ENCODE results near the gene HSD17B4.
"Not testable (repeated sequence)": the region's sequence is repeated elsewhere in the genome, so short reads cannot be mapped to it uniquely, and the experiment has no call there.

HSD17B4 gene, protein sequence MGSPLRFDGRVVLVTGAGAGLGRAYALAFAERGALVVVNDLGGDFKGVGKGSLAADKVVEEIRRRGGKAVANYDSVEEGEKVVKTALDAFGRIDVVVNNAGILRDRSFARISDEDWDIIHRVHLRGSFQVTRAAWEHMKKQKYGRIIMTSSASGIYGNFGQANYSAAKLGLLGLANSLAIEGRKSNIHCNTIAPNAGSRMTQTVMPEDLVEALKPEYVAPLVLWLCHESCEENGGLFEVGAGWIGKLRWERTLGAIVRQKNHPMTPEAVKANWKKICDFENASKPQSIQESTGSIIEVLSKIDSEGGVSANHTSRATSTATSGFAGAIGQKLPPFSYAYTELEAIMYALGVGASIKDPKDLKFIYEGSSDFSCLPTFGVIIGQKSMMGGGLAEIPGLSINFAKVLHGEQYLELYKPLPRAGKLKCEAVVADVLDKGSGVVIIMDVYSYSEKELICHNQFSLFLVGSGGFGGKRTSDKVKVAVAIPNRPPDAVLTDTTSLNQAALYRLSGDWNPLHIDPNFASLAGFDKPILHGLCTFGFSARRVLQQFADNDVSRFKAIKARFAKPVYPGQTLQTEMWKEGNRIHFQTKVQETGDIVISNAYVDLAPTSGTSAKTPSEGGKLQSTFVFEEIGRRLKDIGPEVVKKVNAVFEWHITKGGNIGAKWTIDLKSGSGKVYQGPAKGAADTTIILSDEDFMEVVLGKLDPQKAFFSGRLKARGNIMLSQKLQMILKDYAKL

DNA sequence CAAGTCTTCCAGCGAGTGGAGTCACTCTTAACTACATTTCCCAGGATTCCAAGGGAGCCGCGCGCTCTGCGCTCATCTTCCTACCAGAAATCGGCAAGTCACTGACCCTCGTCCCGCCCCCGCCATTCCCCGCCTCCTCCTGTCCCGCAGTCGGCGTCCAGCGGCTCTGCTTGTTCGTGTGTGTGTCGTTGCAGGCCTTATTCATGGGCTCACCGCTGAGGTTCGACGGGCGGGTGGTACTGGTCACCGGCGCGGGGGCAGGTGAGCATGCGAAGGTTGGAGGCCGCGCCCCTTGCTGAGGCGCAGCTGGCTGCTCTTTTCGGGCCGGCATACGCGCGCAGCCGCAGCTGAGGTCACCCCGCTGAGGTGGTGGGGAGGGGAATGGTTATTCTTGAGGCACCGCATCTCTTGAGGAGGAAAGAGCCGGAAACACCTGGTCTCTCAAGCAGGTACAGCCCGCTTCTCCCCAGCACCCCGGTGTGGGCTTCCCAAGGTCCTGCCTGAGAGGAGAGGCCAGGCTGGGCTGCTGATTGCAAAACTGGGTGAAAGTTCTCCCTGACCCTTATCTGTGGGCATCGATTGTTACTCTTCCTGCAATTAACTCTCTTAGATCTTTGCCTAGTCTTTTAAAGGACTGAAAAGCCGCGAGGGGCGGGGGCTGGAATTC, at the start of gene HSD17B4:
TSS of gene HSD17B4 (plus strand) at position 125 of the 667 bp plus-strand sequence. CDS start at position 204, 79 bp downstream.
- DNase-seq = peak; percentile 97

DNA sequence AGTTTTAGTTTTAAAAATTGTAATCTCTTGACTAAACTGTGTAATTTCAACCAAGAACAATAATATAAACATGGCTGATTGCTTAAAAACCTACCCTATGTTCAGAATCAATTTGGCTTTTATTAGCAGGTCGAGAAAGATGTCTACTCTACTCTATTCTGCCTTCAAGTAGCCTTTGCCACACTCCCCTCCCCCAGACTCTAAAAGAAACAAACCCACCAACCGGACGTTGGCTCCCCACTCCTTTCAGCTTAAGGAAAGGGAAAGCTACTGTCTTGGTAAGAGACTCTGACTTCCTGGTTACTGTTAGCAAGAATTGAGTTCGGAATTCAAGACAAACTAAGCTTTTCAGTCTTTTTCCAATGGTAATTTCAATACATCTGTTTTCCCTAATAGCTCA, 49.7 kb upstream of the HSD17B4 start:
- DNase-seq = no peak

DNA sequence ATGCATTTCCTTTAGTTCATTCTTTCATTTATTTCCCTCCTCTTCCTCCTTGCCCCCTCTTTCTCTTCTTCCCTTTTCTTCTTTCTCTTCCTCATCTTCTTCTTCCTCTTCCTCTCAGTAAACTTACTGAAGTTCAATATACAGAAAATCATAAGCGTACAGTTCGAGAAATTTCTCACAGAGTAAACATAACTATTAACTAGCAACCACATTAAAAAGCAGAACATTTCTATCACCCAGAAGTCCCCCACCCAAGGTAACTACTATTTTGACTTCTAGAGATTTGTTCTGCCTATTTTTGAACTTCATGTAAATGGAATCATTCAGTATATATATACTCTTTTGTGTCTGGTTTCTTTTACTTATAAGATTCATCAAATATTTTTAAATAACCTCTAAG, 48.3 kb upstream of the HSD17B4 start:
- no peak for DNase-seq

DNA sequence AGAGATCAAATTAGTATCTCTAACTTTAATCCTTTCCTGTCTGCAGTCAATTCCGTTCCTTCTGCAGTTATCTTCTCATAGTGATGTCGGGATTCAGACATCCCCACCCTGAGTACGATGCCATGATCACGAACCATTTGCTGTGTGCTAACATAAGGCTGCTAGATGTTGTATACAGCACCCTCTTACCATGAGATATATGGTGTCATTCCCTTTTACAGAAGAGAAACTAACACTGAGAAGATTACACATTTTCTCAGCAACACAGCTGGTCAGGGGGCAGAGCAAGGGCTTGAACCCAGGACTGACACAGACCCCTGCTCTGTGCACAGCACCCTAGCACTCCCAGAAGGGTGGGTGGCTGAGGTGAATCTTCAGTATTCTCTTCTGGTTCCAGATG, 46.9 kb upstream of the HSD17B4 start:
- peak; percentile 63 for DNase-seq

DNA sequence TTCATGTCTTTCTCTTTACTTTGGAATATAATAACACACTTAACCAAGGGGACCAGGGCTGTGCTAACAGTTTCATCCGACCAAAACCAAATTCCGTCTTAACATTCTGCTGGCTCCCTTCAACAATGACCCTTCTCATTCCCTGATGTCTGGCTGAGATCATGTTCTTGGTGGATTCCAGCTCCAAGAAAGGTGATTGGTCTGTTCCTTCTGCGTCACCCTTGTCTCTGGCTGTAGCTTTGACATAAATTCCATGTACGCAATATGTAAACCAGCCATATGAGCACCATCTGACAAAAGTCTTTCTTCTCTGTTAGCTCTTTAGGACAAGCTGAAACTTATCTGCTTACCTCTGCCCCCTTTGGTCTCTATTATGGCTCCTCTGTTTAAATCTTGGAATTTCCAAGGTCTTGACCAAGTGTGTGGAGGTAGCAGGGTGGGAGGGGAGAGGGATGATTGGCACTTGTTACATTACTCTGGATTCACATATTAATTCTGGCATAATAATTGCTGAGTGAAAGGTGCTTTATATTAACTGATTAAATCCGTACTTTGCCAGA, 45.7 kb upstream of the HSD17B4 start:
- no peak for DNase-seq

DNA sequence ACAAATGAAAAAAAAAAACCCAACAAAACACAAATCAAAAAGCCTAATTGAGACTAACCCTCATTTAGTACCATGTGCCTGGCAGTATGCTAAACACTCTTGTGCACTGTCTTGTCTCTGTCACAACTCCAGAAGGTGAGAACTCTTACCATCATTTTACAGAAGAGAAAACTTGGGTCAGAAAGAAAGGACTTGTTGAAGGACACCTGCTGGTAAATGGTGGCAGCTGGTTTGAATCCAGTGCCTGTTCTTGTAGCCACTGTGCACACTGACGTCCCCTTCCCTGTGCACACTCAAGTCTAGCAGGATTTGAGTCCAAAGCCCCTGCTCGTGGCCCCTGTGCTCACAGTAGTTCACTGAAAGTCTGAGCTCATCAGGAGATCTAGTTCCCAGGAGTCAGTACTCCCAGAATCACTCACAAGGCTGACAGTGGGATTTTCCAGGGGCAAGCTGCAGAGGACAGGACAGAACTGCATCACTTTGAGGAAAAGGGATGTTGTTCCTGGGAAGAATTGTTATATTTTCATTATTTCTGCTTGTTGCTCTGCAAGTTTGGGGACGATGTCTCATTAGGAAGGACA, 43.0 kb upstream of the HSD17B4 start:
- peak; percentile 51 for DNase-seq

DNA sequence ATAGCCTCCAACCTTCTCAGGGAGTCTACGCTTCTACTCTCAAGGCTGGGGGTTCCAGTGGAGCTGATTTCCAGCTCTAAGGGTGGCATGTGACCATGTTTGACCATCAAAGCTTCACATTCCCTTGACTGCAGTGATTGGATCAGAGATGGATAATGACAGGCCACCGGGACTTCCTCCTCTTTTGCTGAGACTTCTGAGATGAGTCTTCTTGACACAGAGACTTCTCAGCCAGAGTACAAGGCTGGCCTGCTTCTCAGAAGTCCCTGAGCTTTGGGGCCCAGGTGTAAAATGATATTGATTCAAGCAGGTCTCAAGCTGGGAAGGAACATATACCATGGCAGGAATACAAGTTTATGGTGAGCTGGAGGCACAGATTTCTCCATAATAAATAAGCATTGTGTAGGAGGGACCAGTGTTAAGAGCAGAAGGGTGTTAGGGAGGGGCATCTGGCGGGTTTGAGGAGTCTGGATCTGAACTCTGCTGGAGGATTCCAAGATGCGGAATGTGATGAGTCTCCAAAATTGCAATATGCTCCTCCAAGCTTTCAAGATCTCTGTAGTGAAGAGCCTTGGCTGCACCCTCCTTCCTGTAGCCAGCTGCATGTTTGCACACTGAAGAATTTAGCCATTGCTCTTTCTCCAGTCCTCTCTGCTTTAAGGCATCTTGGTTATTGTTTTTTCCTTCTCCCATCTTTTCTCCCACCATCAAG, 41.7 kb upstream of the HSD17B4 start:
- DNase-seq = no peak

DNA sequence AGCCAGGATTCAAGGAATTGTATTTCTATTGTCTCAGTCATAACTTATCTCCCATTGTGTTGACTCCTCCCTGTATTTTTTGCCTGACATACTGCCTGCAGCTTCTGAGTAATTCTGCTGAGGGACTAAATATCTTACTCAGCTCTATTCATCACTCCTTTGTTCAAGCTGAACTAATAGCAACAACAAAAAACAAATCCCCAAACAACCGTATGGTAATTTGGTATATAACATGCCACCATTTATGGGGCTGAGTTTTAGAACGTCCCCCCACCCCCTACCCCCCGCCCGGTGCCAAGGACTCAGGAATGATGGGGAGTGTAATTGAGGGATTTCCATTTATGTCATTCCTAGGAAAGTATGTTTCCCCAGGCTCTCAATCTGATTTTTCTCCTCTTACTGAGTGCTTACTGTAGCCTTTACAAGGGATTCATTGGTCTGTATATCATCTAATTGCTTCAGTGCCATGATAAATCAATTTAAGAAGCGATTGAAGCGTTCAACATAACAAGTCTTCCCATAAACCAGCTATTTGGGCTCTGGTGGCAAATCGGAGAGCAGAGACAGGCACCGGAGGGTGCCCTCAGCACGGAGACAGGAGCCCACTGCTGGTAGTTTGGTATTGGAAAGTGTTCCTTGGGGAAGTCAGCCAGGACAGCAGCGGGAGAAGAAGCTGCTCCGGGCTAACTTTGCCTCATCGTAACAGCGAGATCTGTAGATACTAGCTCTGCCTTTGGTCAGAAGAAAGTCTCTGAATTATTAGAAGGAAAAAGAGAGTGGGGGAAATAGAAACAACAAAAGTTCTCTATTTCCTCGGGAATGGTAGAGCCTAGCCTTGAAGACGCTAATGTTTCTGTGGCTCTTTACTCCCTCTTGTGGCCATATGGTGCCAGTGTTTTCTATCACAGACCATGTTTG, 40.7 kb upstream of the HSD17B4 start:
- peak; percentile 91 for DNase-seq

DNA sequence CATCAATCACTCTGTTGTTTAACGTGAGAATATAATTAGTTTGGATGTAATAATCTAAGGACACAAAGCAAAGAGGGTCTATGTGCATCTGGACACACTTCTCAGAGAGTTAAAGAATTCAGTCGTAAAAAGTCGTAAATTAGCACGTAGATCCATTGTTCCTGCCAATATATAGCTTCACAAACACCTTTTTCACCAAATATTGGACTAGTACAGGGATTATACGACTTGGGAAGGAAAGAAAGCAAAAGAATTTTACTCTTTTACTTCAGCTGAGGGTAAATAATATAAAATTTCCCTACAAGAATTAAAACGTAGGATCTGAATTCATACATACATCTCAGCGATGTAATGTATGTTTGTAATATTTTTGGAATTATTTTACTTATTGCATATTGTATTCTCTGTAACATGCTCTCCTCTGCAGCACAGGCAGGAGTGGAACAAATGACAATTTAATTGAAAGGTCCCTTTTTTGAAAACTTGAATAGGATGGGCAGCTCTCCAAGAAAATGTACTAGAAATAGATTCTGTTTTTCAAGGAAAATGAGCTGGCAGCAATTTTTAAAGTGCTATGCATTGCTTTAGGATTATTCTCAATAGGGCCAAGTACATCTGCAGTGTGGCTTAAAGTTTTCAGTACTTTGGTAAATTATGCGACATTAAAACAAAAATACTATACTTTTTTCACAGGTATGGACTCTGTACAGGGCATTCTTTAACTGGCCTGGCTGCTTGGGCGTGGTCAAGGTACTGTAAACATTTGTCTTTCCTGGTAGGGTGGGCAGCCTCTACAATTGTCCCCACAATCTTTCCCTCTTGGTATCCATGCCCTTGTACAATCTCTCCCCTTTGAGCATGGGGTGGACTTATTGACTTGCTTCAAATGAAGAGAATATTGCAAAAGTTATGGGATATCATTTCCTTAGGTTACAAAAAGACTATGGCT, 39.7 kb upstream of the HSD17B4 start:
- DNase-seq = no peak

DNA sequence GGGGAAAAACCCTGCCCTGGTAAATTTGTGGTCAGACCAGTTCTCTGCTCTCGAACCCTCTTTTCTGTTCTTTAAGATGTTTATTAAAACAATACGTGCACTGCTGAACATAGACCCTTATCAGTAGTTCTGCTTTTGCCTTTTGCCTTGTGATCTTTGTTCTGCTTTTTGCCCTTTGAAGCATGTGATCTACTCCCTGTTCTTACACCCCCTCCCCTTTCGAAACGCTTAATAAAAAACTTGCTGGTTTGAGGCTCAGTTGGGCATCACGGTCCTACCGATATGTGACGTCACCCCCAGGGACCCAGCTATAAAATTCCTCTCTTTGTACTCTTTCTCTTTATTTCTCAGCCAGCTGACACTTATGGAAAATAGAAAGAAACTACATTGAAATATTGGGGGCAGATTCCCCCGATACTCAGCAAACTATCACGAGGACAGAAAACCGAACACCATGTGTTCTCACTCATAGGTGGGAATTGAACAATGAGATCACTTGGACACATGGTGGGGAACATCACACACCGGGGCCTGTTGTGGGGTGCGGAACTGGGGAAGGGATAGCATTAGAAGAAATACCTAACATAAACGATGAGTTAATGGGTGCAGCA, 38.1 kb upstream of the HSD17B4 start:
- DNase-seq = peak; percentile 94

DNA sequence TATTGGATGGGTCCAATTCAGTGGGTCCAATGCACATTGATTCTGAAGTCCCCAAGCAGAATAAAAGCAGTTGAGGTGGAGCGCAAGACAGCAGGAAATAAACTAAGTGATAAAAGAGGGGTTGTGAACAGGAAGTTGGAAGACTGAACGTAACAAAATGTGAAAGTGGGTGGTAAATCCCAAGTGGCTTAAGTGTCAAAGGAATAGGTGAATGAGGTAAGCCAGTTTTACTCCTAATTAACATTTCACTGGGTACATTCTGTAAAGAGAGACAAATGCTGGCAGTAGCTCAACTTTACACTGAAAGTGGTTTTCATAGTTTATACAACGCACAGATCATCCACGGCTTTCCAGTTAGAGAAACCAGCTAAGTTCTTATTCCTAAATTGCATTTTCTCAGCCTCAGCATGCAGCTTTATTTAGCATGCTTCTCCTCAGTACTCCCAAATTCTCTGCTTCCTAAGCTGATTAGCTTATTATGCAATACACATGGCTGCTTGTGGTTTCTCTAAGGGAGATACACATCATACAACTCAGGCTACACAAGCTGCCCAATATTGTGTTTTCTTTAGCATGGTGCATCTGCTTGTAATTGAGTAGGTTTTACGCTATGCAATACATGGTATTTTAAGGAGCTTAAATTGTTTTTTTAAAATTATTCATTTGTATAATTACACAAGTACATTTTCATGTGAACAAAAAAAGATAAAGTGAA, 34.2 kb upstream of the HSD17B4 start:
- peak; percentile 81 for DNase-seq

DNA sequence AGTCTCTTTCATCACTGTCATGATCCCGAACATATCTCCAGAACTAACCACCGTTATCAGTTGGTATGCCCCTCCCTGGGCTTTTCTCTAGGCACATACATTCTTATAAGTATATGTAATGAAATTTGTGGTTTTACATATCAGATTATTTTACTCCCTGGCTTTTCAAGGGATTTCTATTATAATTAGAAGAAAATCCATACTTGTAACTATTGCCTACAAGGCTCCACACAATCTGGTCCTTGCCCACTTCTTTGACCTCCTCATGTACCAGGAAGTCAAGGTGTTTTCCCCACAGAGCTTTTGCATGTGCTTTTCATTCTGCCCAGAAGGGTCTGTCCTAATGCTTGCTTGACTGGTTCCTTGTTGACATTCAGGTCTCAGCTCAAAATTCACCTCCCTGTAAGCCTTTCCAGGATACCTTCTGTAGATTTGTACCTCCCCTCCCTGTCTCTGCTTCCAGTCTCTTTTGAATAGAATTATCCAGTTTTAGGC, 33.6 kb upstream of the HSD17B4 start:
- DNase-seq = peak; percentile 69

DNA sequence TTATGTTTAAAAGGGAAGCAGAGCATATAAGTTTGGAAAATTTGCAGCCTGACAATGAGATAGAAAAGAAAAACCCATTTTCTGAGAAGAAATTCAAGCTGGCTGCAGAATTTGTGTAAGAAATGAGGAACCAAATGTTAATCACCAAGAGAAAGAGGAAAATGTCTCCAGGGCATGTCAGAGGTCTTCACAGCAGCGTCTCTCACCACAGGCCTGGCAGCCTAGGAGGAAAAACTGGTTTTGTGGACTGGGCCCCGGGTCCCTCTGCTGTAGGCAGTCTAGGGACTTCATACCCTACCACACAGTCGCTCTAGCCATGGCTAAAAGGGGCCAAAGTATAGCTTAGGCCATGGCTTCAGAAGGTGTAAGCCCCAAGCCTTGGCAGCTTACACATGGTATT, 32.1 kb upstream of the HSD17B4 start:
- peak; percentile 72 for DNase-seq

DNA sequence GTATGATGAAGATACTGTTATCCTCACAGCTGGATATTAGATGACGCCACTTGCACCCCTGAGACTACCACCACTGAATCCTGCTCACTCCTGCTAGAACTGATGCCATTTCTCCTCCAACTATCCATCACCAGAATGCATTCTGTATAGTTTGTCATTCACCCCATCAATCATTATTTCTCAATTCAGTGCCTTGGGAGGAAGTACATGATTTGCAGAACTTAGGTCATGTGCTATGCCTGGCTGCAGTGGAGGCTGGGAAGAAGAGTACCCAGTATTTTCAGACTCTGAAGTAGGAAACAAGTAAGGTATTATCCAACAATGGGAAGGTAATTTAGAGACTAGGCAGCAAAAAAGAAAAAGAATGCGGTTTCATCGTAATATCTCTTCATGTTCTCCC, 26.2 kb upstream of the HSD17B4 start:
- peak; percentile 69 for DNase-seq

DNA sequence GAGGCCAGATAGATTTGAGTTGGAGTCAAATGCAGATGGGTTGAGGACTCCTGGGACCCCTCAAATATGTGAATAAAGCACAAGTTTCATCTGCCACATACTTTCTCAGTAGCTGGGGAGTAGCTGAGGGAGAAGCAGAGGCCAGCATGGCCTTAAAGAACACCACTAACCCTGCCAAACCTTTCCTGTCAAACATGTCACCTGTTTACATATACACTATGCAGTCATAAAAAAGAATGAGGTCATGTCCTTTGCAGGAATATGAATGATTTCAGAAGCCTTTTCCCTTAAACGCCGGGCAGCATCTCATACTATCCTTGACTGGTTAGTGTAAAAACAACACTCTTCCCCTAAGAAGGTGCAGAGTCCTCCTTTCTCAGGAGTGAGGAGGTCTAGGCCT, 25.2 kb upstream of the HSD17B4 start:
- no peak for DNase-seq

DNA sequence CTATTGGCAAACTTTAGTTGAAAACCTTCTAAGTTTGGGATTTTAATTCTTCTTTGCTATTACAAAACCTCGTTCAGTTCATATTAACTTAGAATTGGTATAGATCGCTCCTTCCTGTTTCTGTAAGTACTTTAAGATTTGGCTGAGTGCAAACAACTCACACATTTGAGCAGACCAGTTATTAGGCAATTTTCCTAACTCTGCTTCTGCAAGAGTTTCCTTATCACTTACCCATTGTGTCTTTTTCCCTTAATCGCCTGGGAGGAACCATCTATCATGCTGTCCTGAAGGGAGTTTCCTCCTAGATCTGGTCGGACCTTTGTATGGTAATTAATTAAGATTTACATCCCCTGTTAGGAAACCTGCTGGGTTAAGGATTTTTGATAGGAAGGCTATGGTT, 24.7 kb upstream of the HSD17B4 start:
- DNase-seq = peak; percentile 69

DNA sequence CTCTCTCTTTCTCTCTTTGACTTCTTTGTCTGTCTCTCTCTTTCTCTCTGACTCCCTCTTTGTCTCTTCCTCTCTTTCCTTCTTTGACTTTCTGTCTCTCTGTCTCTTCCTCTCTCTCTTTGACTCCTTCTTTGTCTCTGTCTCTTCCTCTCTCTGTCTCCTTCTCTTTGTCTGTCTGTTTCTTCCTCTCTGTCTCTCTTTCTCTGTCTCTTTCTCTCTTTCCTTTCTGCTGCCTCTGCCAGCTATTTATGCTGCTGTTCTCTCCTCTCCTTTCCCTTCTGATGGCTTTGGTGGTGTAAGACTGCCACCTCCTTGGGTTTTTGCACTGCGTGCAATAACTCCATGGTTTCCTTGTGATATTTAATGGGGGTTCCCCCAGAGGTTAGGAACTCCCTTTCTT, 24.1 kb upstream of the HSD17B4 start:
- DNase-seq = peak; percentile 67

DNA sequence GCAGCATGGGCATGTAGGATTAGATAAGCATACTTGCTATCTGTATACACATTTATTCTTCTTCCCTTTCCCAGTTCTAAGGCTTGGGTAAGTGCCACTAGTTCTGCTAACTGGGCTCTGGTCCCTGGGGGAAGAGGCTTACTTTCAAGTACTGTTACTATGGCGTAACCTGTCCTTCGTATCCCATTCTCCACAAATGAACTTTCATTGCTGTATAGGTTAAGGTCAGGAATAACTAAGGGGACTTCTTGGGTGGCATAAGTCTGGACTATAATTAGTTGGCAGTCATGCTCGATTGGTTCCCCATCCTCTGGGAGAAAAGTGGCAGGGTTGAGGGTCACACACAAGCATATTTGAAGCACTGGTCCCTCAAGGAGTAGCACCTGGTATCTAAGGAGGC, 23.7 kb upstream of the HSD17B4 start:
- DNase-seq = not testable (repeated sequence)
